SK-N-MC (cell line): ENCODE data around the gene LONP2.

Source experiments
- EZH2 ChIP-seq: fragments of 200-600 bp; sonication (generic); IDR thresholded peaks from one replicate; pipeline ENCODE4 v1.6.1; 2017; ENCODE audit warnings: antibody characterized with exemption
- FOXP2 ChIP-seq: optimal IDR thresholded peaks from 2 replicates; pipeline ENCODE3; 2011; ENCODE audit warnings: mild to moderate bottlenecking, moderate library complexity; ENCODE audit not compliant: insufficient read depth; ENCODE audit errors: extremely low read length, control extremely low read depth

DNA sequence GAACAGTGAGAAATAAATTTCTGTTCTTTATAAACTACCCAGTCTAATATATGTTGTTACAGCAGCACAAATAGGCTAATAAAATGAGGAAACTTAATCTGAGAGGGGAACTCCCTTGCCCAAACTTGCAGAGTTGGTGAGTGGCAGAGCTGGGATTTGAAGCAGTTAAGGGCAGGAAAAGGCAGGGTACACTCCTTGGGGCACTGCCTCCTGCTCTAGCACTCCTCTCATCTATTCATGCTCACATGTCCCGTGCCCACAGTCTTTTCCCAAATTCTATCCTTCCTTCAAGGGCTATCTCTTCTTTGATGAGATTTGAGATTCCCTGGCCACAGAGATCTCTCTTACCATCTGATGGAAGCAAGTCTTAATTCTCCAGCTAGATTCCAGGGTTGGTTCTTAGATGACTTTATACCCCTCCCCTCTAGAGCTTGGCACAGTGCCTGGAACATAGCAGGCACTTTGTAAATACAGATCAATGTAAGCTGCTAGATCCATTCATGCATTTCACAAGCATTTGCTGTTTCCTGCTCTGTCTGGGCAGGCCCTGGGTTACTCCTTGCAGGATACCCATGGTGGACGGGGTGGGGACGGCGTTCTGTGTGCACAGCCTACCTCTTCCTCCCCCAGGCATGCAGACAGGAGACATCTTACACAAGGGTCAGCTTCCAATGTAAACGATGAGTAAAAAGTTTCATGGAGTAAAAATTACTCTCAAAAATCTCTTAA is 49.1 kb upstream of the LONP2 start:
- no peak for TF ChIP-seq FOXP2
- TF ChIP-seq EZH2 = no peak
